ENCODE results near the gene VMAC.

Gene VMAC

DNA sequence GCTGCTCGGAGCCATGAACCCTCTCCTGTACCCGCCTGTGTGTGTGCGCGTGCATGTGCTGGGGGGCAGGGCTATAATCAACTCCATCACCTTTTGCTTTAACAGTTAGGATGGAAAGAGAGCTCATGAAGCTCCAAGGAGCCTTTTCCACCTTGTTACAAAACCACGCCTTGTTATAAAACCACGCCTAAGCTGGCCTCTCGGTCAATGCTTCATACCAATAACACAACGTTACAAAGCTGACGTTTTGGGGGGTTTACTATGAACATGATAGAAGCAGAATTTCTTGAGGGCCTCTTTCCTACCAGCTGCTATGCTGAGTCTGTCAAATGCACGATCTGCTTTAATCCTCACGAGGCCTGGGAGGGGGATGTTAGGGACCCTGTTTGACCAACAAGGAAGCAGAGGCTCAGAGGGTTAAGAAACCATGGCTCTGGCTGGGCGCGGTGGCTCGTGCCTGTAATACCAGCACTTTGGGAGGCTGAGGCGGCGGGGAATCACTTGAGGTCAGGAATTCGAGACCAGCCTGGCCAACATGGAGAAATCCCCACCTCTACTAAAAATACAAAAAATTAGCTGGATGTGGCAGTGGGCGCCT, 21.3 kb downstream of the VMAC start:
- no peak for TF ChIP-seq ZNF274 (IDR thresholded peaks at IDR 0.05; ENCODE audit: low read depth, low read length)
- H3K4me3 ChIP-seq (ENCODE audit: low read length), result no peak overlapping the region

DNA sequence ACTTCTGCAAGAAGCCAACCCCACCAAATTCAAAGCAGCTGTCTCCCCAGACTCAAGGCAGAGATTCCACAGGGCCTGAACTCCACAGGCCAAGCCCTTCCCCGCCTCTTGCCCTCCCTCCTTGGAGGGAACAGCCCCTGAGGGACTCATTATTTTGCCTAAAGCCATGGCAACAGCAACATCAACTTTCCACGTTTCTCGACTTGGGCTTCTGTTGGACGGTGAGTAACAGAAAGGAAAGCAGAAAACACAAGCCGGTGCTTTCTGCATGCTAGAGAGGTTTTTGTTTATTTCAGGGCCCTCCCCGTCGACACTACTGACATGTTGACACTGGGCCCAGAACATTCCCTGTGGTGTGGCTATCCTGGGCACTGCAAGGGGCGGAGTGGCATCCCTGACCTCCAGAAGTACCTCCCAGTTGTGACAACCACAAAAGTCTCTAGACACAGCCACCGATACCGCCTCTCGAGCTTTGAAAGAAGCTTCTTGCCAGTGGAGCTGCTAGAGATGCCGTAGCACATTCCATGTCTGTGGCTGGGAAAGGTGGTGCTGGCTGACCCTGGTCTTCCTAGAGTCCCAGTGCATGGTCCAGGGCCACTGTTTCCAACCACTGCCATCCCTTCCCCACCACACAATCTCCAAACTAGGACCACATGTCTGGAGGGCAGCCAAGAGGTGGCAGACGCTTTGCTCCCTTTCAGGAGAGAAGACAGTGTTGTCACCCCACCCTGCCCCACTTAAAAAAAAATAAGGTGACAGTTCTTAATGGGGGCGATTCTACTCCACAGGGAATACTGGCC, 22.2 kb downstream of the VMAC start:
- no peak for TF ChIP-seq ZNF274 (IDR thresholded peaks at IDR 0.05; ENCODE audit: low read depth, low read length)
- no peak overlapping the region for H3K4me3 ChIP-seq (ENCODE audit: low read length)

DNA sequence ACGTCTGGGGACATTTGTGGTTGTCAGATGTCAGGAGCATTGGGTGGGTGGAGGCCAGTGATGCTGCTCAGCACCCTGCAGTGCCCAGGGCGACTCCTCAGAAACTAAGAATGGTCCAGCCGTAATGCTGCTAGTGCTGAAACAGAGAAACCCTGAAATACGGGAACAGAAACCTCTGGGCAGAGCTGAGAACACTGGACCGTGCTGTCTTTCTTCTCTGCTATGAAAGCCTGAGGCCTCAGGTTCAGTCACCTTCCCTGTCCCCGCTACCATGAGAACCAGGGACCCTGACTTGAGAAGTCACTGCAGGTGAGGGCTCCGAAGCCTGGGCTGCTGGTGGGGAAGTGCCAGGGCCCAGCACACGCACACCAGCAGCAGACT, 22.8 kb downstream of the VMAC start:
- H3K4me3 ChIP-seq (ENCODE audit: low read length), result no peak overlapping the region
- no peak for TF ChIP-seq ZNF274 (IDR thresholded peaks at IDR 0.05; ENCODE audit: low read depth, low read length)

GRCh38 chr19:5929179-5929578, 24.5 kb downstream of the VMAC start:
- no peak overlapping the region for H3K4me3 ChIP-seq (ENCODE audit: low read length)
- no peak for TF ChIP-seq ZNF274 (IDR thresholded peaks at IDR 0.05; ENCODE audit: low read depth, low read length)

DNA sequence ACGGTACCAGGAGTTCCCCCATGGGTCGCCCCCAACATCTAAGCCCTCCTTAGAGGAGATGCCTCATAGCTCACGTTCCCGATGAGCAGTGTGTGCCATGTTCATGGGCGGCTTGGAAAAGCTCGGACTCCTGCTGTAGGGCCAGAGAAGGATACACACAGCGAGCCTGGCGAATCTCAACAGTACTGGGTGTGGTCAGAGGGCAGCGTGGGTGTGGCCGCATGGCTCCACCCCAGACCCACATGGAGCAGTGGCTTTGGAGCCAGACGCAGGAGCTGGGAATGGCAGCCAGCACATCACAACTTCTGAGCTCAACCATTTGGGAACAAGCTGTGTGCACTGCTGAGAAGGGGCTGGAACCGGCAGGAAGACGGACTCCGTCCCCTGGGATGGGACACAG, 25.0 kb downstream of the VMAC start:
- no peak overlapping the region for H3K4me3 ChIP-seq (ENCODE audit: low read length)
- TF ChIP-seq ZNF274 (IDR thresholded peaks at IDR 0.05; ENCODE audit: low read depth, low read length), result no peak

GRCh38 chr19:5931251-5931650, 26.6 kb downstream of the VMAC start:
- no peak for TF ChIP-seq ZNF274 (IDR thresholded peaks at IDR 0.05; ENCODE audit: low read depth, low read length)
- H3K4me3 ChIP-seq (ENCODE audit: low read length), result no peak overlapping the region

GRCh38 chr19:5932146-5932545, 27.5 kb downstream of the VMAC start:
- TF ChIP-seq ZNF274 (IDR thresholded peaks at IDR 0.05; ENCODE audit: low read depth, low read length), result no peak
- H3K4me3 ChIP-seq (ENCODE audit: low read length), result no peak overlapping the region

DNA sequence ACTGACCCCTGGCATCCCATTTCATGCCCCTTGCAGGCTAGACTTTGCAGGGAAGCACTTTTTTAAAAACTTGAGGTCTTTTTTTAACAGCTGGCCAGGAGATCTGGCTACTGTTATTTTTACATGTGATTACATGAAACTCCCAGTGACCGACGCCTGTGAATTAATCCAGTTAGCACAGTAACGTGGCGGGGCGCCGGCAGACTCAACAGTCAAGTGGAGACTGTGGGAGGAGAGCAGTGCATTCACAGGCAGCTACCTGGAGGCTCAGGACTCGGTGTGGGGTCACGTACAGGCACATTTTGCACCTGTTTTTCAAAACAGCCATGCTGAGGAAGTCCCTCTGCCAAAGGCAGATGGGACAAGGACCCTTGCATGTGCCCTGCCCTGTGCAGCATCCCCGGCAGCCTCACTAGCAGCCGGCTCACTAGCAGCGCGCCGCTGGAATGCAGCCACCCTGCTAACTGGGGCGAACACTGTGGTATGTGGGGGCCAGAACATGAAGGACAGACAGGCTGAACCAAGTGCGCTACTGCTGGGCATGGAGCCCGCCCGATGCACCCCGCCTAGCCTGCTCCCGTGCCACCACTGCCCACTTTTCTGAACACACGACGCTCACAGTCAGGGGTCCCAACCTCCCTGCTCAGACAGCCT, 28.1 kb downstream of the VMAC start:
- H3K4me3 ChIP-seq (ENCODE audit: low read length), result no peak overlapping the region
- TF ChIP-seq ZNF274 (IDR thresholded peaks at IDR 0.05; ENCODE audit: low read depth, low read length), result no peak

DNA sequence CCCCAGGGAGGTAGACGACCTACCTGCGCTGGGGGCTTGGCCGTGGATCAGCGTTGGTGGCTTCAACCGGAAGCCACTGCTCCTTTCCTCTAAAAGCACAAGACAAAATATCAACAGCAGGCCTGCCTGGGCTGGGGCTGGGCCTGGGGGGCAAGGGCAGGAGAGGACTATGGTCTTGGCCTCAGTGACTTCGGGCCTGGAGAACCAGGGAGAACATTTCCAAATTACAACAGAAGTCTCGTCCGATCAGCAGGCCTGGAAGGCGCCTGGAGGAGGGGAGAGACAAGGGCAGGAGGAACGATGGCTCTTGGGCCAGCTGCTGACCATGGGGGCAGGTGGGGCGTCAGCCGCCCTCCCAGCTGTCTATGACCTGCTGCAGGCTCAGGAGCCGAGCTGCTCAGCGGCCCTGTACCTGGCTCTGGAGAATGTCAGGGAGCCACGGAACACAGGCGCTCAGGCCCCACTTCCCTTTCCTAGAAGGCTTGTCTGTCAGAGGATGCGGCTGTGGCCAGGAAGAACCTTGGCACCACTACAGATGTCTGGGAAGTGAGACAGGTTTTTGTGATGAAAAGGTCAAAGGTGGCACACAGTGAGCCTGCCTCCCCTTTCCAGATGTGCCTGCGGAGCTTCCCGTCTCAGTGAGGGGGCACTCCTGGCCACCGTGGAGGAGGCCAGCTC, 28.9 kb downstream of the VMAC start:
- no peak for TF ChIP-seq ZNF274 (IDR thresholded peaks at IDR 0.05; ENCODE audit: low read depth, low read length)
- H3K4me3 ChIP-seq (ENCODE audit: low read length), result no peak overlapping the region

DNA sequence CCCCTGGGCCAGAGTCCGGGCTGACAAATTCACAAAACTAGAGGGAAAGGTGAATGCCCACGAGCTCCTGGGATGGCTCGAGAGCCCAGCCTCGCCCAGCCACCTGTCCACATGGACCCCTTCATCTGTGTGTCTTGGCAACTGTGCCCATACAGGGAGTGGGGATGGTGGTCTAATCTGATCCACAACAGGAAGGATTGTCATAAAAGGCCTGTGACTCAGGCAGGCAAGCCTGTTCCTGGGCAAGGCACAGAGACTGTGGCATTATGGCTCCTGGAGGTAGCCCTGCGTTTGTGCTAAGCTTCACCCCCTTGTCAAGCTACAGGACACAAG, 29.4 kb downstream of the VMAC start:
- TF ChIP-seq ZNF274 (IDR thresholded peaks at IDR 0.05; ENCODE audit: low read depth, low read length), result no peak
- H3K4me3 ChIP-seq (ENCODE audit: low read length), result no peak overlapping the region

DNA sequence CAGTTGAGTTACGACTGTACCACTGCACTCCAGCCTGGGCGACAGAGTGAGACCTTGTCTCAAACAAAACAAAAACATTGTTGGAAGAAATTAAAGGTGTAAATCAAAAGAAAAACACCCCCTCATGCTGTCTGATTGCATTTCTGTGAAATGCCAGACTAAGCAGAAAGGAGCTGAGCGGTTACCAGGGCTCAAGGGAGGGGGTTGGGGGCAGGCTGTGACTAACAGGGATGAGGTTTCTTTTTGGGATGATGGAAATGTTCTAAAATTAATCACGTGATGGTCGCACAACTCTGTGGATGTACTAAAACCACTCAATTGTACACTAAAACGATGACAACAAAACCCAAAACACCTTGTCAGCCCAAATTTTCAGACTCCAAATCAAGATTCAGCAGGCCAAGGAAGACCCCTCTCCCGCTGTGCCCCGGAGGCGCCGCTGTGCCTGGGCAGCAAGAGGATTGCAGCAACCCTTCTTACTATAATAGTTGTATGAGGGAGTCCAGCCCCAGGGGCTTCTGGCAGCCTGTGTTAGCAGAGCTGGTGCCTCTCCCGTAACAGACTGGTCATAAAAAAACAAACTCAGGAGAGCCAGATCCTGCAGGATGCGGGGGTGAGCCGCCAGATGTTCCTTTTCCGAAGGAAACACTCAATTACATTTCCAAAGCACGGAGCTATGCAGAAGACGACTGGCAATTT, 30.3 kb downstream of the VMAC start:
- H3K4me3 ChIP-seq (ENCODE audit: low read length), result no peak overlapping the region
- no peak for TF ChIP-seq ZNF274 (IDR thresholded peaks at IDR 0.05; ENCODE audit: low read depth, low read length)

DNA sequence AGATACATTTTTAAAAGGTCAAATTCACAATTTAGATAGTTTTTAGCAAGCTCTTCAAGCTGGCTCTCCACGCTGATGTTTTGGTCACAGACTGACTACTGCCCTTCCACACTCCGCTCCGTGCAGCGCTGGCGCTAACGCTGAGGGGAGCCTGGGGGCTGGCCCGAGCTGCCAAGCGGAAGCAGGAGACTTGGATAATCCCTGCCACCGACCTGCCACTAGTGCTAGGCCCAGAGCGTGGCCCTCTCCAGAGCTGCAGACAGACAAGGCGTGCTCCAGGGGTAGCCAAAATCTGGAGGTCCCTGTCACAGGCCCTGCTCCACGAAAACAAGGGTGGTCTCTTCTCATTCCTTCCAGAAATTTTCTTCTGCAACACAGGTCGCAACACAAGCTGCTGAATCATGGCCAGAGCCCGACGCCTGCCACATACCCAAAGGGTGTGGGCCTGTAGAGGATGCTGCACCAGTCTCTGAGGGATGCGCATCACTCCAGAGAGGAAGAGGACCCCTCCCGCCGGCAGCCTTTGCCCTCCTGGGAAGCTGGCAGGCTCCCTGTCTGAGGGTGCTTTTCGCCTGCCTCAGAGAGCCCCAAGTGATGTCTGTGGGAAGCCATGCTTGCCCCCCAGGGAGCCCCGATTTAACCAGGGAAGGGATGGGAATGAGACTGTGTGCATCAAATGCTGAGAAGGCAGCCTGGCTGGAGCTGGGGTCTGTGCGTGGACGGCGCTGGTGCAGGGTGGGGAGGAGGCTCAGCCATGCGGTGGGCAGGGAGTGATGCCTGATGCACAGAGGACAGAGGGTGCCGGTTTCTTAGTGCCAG, 31.0 kb downstream of the VMAC start:
- H3K4me3 ChIP-seq (ENCODE audit: low read length), result no peak overlapping the region
- TF ChIP-seq ZNF274 (IDR thresholded peaks at IDR 0.05; ENCODE audit: low read depth, low read length), result no peak

DNA sequence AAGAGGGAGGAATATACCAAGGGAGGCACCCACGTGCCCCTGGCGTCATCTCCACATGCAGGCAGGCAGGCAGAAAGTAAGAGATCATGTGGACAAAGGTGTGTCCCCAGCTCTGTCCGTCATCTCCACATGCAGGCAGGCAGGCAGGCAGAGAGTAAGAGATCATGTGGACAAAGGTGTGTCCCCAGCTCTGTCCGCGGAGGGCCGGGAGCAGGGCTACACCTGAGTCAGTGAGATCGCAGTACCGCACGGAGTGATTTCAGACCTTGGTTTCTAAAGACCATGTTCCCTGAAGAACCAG, 31.6 kb downstream of the VMAC start:
- no peak overlapping the region for H3K4me3 ChIP-seq (ENCODE audit: low read length)
- no peak for TF ChIP-seq ZNF274 (IDR thresholded peaks at IDR 0.05; ENCODE audit: low read depth, low read length)

- no peak for TF ChIP-seq ZNF274 (IDR thresholded peaks at IDR 0.05; ENCODE audit: low read depth, low read length)
- H3K4me3 ChIP-seq (ENCODE audit: low read length), result no peak overlapping the region
Observed at GRCh38 chr19:5937550-5937949, 32.9 kb downstream of the VMAC start.

Measured in GM08714 (cell line).